SU-DHL-6 (cell line): Measurements from ENCODE around the gene AKAP1.

Experiments
- H2AFZ ChIP-seq: fragments of 200-600 bp; sonication (generic); 2 replicates; pipeline ENCODE4 v1.6.1; 2014; ENCODE audit warnings: low read depth, mild to moderate bottlenecking, moderate library complexity, mixed read lengths, antibody characterized with exemption, low read length; ENCODE audit not compliant: severe bottlenecking
- H3F3A ChIP-seq: fragments of 200-600 bp; shearing (Covaris generic); 2 replicates; pipeline ENCODE4 v1.6.0; 2016; ENCODE audit warnings: antibody characterized with exemption, mild to moderate bottlenecking; ENCODE audit not compliant: insufficient read depth
- H3K27ac ChIP-seq: fragments of 200-600 bp; sonication (generic); 2 replicates; pipeline ENCODE4 v1.5.1; 2016; ENCODE audit warnings: low read depth, mild to moderate bottlenecking, low read length, moderate library complexity, mixed read lengths
- H3K27me3 ChIP-seq: fragments of 200-600 bp; sonication (generic), shearing (Covaris generic); 2 replicates; pipeline ENCODE4 v1.6.0; 2014; ENCODE audit warnings: mild to moderate bottlenecking, low read length
- H3K36me3 ChIP-seq: fragments of 200-600 bp; sonication (generic); 2 replicates; pipeline ENCODE4 v1.6.1; 2014; ENCODE audit warnings: mild to moderate bottlenecking, low read length, mixed read lengths
- H3K4me2 ChIP-seq: fragments of 300-600, 200-600 bp; shearing (Covaris generic), sonication (generic); 2 replicates; pipeline ENCODE4 v1.6.0; 2014; ENCODE audit warnings: low read length, low read depth, mild to moderate bottlenecking; ENCODE audit not compliant: poor library complexity, severe bottlenecking
- H3K4me3 ChIP-seq: fragments of 200-600 bp; sonication (generic); 2 replicates; pipeline ENCODE4 v1.5.1; 2014; ENCODE audit warnings: antibody characterized with exemption, low read length, mild to moderate bottlenecking, mixed read lengths; ENCODE audit not compliant: insufficient read depth, poor library complexity, severe bottlenecking
- H3K79me2 ChIP-seq: fragments of 200-600 bp; sonication (generic); 2 replicates; pipeline ENCODE4 v1.6.1; 2014; ENCODE audit warnings: mild to moderate bottlenecking, low read length, moderate library complexity; ENCODE audit not compliant: insufficient read depth
- H3K9ac ChIP-seq: fragments of 200-600 bp; sonication (generic); 2 replicates; pipeline ENCODE4 v1.7.0; 2014; ENCODE audit warnings: mild to moderate bottlenecking, low read length
- H3K9me2 ChIP-seq: fragments of 200-600 bp; sonication (generic); replicated peaks from 2 replicates; pipeline ENCODE4 v1.6.1; 2014; ENCODE audit warnings: low read length; ENCODE audit not compliant: insufficient read depth
- H3K9me3 ChIP-seq: fragments of 200-600 bp; sonication (generic); 2 replicates; pipeline ENCODE4 v1.6.1; 2014; ENCODE audit warnings: low read length, mixed read lengths; ENCODE audit not compliant: insufficient read depth
- H4K20me1 ChIP-seq: fragments of 200-600 bp; sonication (generic); 2 replicates; pipeline ENCODE4 v1.6.1; 2014; ENCODE audit warnings: low read depth, mild to moderate bottlenecking, antibody characterized with exemption, low read length, moderate library complexity, mixed read lengths
- EZH2phosphoT487 ChIP-seq: fragments of 200-600 bp; sonication (generic), shearing (Covaris generic); conservative IDR thresholded peaks from 2 replicates; pipeline ENCODE4 v1.6.1; 2018; ENCODE audit warnings: mild to moderate bottlenecking, antibody characterized with exemption, low read length, moderate library complexity, mixed read lengths
- TF ChIP-seq, protein P1 (sequence below): fragments of 200-600 bp; sonication (generic); IDR thresholded peaks from one replicate; pipeline ENCODE4 v1.5.1; 2017; ENCODE audit warnings: antibody characterized with exemption, mild to moderate bottlenecking, low read length, moderate library complexity; ENCODE audit not compliant: insufficient read depth, poor library complexity, severe bottlenecking

AKAP1 gene

DNA sequence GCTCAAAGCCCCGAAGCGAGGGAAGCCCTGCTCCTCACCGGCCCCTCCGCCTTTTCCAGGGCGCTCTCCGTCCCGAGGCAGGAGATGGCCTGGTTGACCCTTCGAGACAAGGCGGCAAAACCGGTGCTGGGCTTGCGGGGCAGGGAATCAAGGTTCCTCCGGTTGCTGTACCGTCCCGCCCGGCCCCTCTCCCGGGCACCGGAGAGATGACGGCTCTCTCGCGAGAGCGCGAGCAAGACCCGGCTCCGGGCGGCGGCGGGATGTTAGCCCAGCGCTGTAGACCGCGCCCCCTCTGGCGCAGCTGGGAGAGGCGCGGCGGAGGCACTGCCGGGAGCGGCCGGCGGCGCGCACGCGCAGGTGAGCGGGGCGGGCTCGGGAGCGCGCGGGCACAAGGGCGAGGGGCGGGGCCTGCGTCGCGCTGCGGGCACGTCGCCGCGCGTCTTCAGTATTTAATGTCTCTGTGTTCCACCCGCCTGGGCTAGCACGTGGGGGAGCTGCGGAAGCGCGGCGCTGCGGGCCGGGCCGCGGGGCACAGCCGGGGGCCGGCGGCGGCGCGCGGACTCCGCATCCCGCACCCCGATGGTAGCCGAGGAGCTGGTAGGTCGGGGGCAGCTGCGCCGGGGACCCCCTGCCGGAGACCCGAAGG lies at the start of gene AKAP1:
TSS of gene AKAP1 (plus strand) at position 445 of the 646 bp plus-strand sequence. CDS start 20,219 bp downstream, outside the sequence.
- no peaks in the 10 kb centered on the region for H3F3A ChIP-seq
- H3K27me3 ChIP-seq, result no peaks in the 10 kb centered on the region
- TF ChIP-seq EZH2phosphoT487, result no peak
- TF ChIP-seq, protein P1, sequence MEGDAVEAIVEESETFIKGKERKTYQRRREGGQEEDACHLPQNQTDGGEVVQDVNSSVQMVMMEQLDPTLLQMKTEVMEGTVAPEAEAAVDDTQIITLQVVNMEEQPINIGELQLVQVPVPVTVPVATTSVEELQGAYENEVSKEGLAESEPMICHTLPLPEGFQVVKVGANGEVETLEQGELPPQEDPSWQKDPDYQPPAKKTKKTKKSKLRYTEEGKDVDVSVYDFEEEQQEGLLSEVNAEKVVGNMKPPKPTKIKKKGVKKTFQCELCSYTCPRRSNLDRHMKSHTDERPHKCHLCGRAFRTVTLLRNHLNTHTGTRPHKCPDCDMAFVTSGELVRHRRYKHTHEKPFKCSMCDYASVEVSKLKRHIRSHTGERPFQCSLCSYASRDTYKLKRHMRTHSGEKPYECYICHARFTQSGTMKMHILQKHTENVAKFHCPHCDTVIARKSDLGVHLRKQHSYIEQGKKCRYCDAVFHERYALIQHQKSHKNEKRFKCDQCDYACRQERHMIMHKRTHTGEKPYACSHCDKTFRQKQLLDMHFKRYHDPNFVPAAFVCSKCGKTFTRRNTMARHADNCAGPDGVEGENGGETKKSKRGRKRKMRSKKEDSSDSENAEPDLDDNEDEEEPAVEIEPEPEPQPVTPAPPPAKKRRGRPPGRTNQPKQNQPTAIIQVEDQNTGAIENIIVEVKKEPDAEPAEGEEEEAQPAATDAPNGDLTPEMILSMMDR, result no peak
- no peaks in the 10 kb centered on the region for H3K9me3 ChIP-seq
- H3K36me3 ChIP-seq, result no peaks in the 10 kb centered on the region; the same call in 1 of the 2 replicates
- H2AFZ ChIP-seq, result peak within 1 kb of the TSS; percentile 86
- peak within 1 kb of the TSS; percentile 92 for H3K4me2 ChIP-seq
- H3K9me2 ChIP-seq, result no peaks in the 10 kb centered on the region
- peaks cover 18% of the 10 kb centered on the region for H4K20me1 ChIP-seq
- H3K27ac ChIP-seq, result peak within 1 kb of the TSS; percentile 61
- H3K4me3 ChIP-seq, result peak within 1 kb of the TSS; percentile 95
- peak within 1 kb of the TSS; percentile 83 for H3K9ac ChIP-seq
- H3K79me2 ChIP-seq, result peaks cover 46% of the 10 kb centered on the region

DNA sequence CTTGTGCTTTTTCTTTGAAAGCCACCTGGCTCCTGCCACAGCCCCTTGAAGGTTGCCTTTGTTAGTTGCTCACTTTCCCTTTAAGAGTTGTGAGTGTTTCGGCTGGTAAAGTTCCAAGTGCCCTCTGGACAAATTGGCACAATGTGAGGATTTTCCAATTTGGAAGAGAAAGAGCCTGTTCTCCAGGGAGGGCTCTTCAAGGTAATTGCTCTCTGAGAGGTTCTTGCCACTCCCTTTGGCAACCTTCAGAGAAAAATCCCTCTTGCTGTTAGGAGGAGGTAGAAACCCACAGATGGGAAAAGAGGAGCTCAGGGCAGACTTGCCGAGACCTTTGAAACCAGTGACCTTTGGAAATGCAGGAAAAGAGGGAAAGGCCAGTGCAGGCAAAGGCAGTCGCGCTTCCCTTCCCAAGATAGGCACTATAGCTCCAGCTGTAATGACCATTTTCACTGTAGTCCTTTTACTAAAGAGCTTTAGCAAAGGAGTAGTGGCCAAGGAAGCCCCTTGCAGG lies 49.0 kb upstream of the AKAP1 start:
- H3K9me2 ChIP-seq, result no peaks in the 10 kb centered on the region
- TF ChIP-seq EZH2phosphoT487, result no peak
- TF ChIP-seq, protein P1, result no peak
- H3K9ac ChIP-seq, result no peak overlapping the region
- no peak overlapping the region for H3K4me2 ChIP-seq
- no peak overlapping the region for H3K4me3 ChIP-seq
- no peaks in the 10 kb centered on the region for H3K9me3 ChIP-seq
- no peaks in the 10 kb centered on the region for H4K20me1 ChIP-seq
- H3K36me3 ChIP-seq, result no peaks in the 10 kb centered on the region
- H3K79me2 ChIP-seq, result no peaks in the 10 kb centered on the region
- no peak overlapping the region for H3K27ac ChIP-seq
- H3K27me3 ChIP-seq, result no peaks in the 10 kb centered on the region
- H2AFZ ChIP-seq, result no peak overlapping the region
- no peaks in the 10 kb centered on the region for H3F3A ChIP-seq

GRCh38 chr17:57037411-57037810 lies 47.6 kb upstream of the AKAP1 start:
- no peaks in the 10 kb centered on the region for H4K20me1 ChIP-seq
- H3K9me3 ChIP-seq, result no peaks in the 10 kb centered on the region
- no peak overlapping the region for H3K4me2 ChIP-seq
- no peaks in the 10 kb centered on the region for H3K36me3 ChIP-seq
- H3F3A ChIP-seq, result no peaks in the 10 kb centered on the region
- H3K27ac ChIP-seq, result no peak overlapping the region
- no peaks in the 10 kb centered on the region for H3K79me2 ChIP-seq
- no peak for TF ChIP-seq EZH2phosphoT487
- TF ChIP-seq, protein P1, result no peak
- no peak overlapping the region for H3K4me3 ChIP-seq
- H3K27me3 ChIP-seq, result no peaks in the 10 kb centered on the region
- no peaks in the 10 kb centered on the region for H3K9me2 ChIP-seq
- H3K9ac ChIP-seq, result no peak overlapping the region
- H2AFZ ChIP-seq, result no peak overlapping the region
